HG02852 (cell line): ENCODE measurements around the gene PALMD.

Experiments used
- ATAC-seq: cut with Tn5 transposase; IDR thresholded peaks from one replicate; pipeline ENCODE4 v1.9.1; 2021; ENCODE audit warnings: mild to moderate bottlenecking, moderate library complexity; ENCODE audit not compliant: unreplicated experiment

The PALMD gene

GRCh38 chr1:99738858-99739465 lies 93.0 kb downstream of the PALMD start:
- no peak for ATAC-seq

GRCh38 chr1:99740141-99740540 lies 94.2 kb downstream of the PALMD start:
- no peak for ATAC-seq
